OCI-LY7 (cell line): ENCODE data around the gene SCARB1. TPM values are rescaled to one million over a fixed set of nuclear protein-coding genes. Genes with fewer than 3 reads are reported as not detected.

Experiments used
- BruUV-seq: library from RNA; stranded (reverse); fragments of 400-500 nt; replicated peaks from 2 replicates; lab custom pipeline; 2021; lab: Mats Ljungman, UMichigan
- CTCF ChIA-PET: fragments of 300-600 bp; sonication (Branson Sonifier 250); formaldehyde crosslinking; loops from one replicate; lab custom pipeline; 2022; ENCODE audit warnings: antibody characterized with exemption; ENCODE audit not compliant: unreplicated experiment; lab: Charles Lee
- POLR2A ChIA-PET: fragments of 300-600 bp; sonication (Branson Sonifier 250); formaldehyde crosslinking; loops from one replicate; lab custom pipeline; 2022; ENCODE audit warnings: antibody characterized with exemption; lab: Charles Lee
- DNase-seq: peaks from one replicate; pipeline ENCODE4 v3.0.0-alpha.2; 2015; ENCODE audit warnings: low spot score
- H2AFZ ChIP-seq: fragments of 200-600 bp; sonication (generic), shearing (Covaris generic); 2 replicates; pipeline ENCODE4 v1.6.1; 2014; ENCODE audit warnings: mild to moderate bottlenecking, antibody characterized with exemption, low read length, moderate library complexity
- H3K27ac ChIP-seq: fragments of 200-600 bp; sonication (generic); 2 replicates; pipeline ENCODE4 v1.5.1; 2014; ENCODE audit warnings: mixed run types, low read depth, mild to moderate bottlenecking, moderate library complexity, low read length, inconsistent platforms; ENCODE audit not compliant: poor library complexity, severe bottlenecking
- H3K36me3 ChIP-seq: fragments of 200-600 bp; sonication (generic); 2 replicates; pipeline ENCODE4 v1.6.1; 2014; ENCODE audit warnings: mild to moderate bottlenecking, antibody characterized with exemption, low read length, moderate library complexity, mixed read lengths; ENCODE audit not compliant: insufficient read depth
- H3K4me1 ChIP-seq: fragments of 200-600 bp; sonication (generic); 2 replicates; pipeline ENCODE4 v1.5.1; 2014; ENCODE audit warnings: mild to moderate bottlenecking, low read length; ENCODE audit not compliant: insufficient read depth, poor library complexity, severe bottlenecking
- H3K4me2 ChIP-seq: fragments of 200-600 bp; sonication (generic); 2 replicates; pipeline ENCODE4 v1.6.1; 2014; ENCODE audit warnings: mild to moderate bottlenecking, low read length
- H3K4me3 ChIP-seq: fragments of 200-600 bp; sonication (generic); 2 replicates; pipeline ENCODE4 v1.5.1; 2014; ENCODE audit warnings: mild to moderate bottlenecking, low read depth, low read length; ENCODE audit not compliant: poor library complexity, severe bottlenecking
- H3K79me2 ChIP-seq: fragments of 200-600 bp; sonication (generic); 2 replicates; pipeline ENCODE4 v1.6.1; 2016; ENCODE audit warnings: low read depth, mild to moderate bottlenecking, low read length, moderate library complexity, mixed read lengths; ENCODE audit not compliant: insufficient read depth
- H3K9me2 ChIP-seq: fragments of 200-600 bp; sonication (generic); 2 replicates; pipeline ENCODE4 v1.6.1; 2016; ENCODE audit warnings: mild to moderate bottlenecking, low read length, mixed read lengths; ENCODE audit not compliant: insufficient read depth
- H3K9me3 ChIP-seq: fragments of 200-600 bp; sonication (generic); 2 replicates; pipeline ENCODE4 v1.6.1; 2014; ENCODE audit warnings: mild to moderate bottlenecking, mixed run types, low read length, mixed read lengths
- H4K20me1 ChIP-seq: fragments of 200-600 bp; sonication (generic); 2 replicates; pipeline ENCODE4 v1.6.1; 2014; ENCODE audit warnings: mild to moderate bottlenecking, antibody characterized with exemption, low read length, moderate library complexity, mixed read lengths; ENCODE audit not compliant: insufficient read depth
- EZH2phosphoT487 ChIP-seq: fragments of 200-600 bp; sonication (generic); IDR thresholded peaks from 2 replicates; pipeline ENCODE4 v1.6.1; 2018; ENCODE audit warnings: low read depth, borderline replicate concordance, mild to moderate bottlenecking, mixed run types, antibody characterized with exemption, low read length, moderate library complexity, mixed read lengths
- intact Hi-C: fragments of 100-400 bp; cut with micrococcal nuclease; formaldehyde crosslinking; loops from one replicate; pipeline ENCODE4 v1.10.0; 2022; ENCODE audit not compliant: unreplicated experiment
- total RNA-seq, 2 experiments: library from RNA; depleted of rRNA in 1 of 2; stranded (reverse); fragments of >200 nt in 1 of 2; shearing (Covaris generic) in 1 of 2; gene quantifications; 2 replicates each; pipeline ENCODE4 v1.2.3, GENCODE V29; 2014 to 2022
- TF ChIP-seq, protein P1 (sequence below): fragments of 200-600 bp; sonication (generic); conservative IDR thresholded peaks from 2 replicates; pipeline ENCODE4 v1.5.1; 2014; ENCODE audit warnings: mild to moderate bottlenecking, antibody characterized with exemption, low read length, moderate library complexity, mixed read lengths

Gene SCARB1
- total RNA-seq, 2 experiments from 2014 or later = 42.9 to 112 TPM

GRCh38 chr12:124842073-124842749 is 21.5 kb downstream of the SCARB1 start:
- no peaks in the 10 kb centered on the region for H3K79me2 ChIP-seq
- no peaks in the 10 kb centered on the region for H4K20me1 ChIP-seq
- no peak overlapping the region for H3K4me2 ChIP-seq

GRCh38 chr12:124841558-124841945 is 22.1 kb downstream of the SCARB1 start:
- H3K4me2 ChIP-seq = no peak overlapping the region
- CTCF ChIA-PET = interaction anchor here (0.6 to 1.2 kb wide), 2 partner anchors 65 to 97 kb away, joined by 3 to 4 read pairs; no protein-coding TSS in a partner anchor
- no peak overlapping the region for H2AFZ ChIP-seq
- no peaks in the 10 kb centered on the region for H4K20me1 ChIP-seq
- no peaks in the 10 kb centered on the region for H3K9me3 ChIP-seq
- H3K27ac ChIP-seq = no peak overlapping the region
- H3K79me2 ChIP-seq = no peaks in the 10 kb centered on the region
- intact Hi-C loops = no loop called here
- no TSS peak for BruUV-seq
- H3K36me3 ChIP-seq = no peaks in the 10 kb centered on the region
- no peak overlapping the region for H3K4me3 ChIP-seq
- no peaks in the 10 kb centered on the region for H3K9me2 ChIP-seq
- TF ChIP-seq EZH2phosphoT487 = no peak
- TF ChIP-seq, protein P1, sequence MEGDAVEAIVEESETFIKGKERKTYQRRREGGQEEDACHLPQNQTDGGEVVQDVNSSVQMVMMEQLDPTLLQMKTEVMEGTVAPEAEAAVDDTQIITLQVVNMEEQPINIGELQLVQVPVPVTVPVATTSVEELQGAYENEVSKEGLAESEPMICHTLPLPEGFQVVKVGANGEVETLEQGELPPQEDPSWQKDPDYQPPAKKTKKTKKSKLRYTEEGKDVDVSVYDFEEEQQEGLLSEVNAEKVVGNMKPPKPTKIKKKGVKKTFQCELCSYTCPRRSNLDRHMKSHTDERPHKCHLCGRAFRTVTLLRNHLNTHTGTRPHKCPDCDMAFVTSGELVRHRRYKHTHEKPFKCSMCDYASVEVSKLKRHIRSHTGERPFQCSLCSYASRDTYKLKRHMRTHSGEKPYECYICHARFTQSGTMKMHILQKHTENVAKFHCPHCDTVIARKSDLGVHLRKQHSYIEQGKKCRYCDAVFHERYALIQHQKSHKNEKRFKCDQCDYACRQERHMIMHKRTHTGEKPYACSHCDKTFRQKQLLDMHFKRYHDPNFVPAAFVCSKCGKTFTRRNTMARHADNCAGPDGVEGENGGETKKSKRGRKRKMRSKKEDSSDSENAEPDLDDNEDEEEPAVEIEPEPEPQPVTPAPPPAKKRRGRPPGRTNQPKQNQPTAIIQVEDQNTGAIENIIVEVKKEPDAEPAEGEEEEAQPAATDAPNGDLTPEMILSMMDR = no peak
- H3K4me1 ChIP-seq = no peaks in the 10 kb centered on the region
- POLR2A ChIA-PET = interaction anchor here (0.7 to 1.1 kb wide), 3 partner anchors 8 to 368 kb away, joined by 3 to 4 read pairs (median 3); no protein-coding TSS in a partner anchor
- DNase-seq = no peak

More at GRCh38 chr12:124842073-124842749, 21.5 kb downstream of the SCARB1 start:
- BruUV-seq = no TSS peak
- TF ChIP-seq, protein P1 = no peak
- no peak for TF ChIP-seq EZH2phosphoT487
- Histone ChIP-seq H2AFZ (no peak overlapping the region), H3K9me3 (no peaks in the 10 kb centered on the region), H3K4me1 (no peaks in the 10 kb centered on the region), H3K27ac (no peak overlapping the region), H3K9me2 (no peaks in the 10 kb centered on the region), H3K36me3 (no peaks in the 10 kb centered on the region), H3K4me3 (no peak overlapping the region)
- ChIA-PET CTCF (interaction anchor here (1.2 kb wide), 1 partner anchor 64 kb away, joined by 4 read pairs; no protein-coding TSS in a partner anchor), POLR2A (interaction anchor here (0.7 kb wide), 1 partner anchor 367 kb away, joined by 3 read pairs; no protein-coding TSS in a partner anchor)
- intact Hi-C loops = no loop called here
- no peak for DNase-seq
